HepG2 (cell line): ENCODE data around the gene RHBDL1. TPM values are rescaled to one million over a fixed set of nuclear protein-coding genes. Genes with fewer than 3 reads are reported as not detected.

Experiments
- HNF1B ChIP-seq: sonication (generic); formaldehyde crosslinking; IDR thresholded peaks from 2 replicates; pipeline ENCODE4 v1.5.1; 2020; ENCODE audit warnings: mild to moderate bottlenecking, moderate library complexity, missing genetic modification reagents
- NBN ChIP-seq: fragments of 450-650 bp; conservative IDR thresholded peaks from 2 replicates; pipeline ENCODE4 v1.6.1; 2017
- NFE2 ChIP-seq: sonication (generic); formaldehyde crosslinking; IDR thresholded peaks from 2 replicates; pipeline ENCODE4 v1.4.0; 2020; ENCODE audit warnings: missing genetic modification reagents
- ZNF281 ChIP-seq: sonication (generic); formaldehyde crosslinking; IDR thresholded peaks from 2 replicates; pipeline ENCODE4 v1.4.0; 2020; ENCODE audit warnings: missing genetic modification reagents, borderline replicate concordance
- ZNF407 ChIP-seq: sonication (generic); formaldehyde crosslinking; IDR thresholded peaks from one replicate; pipeline ENCODE4 v1.5.1; 2020; ENCODE audit warnings: mild to moderate bottlenecking, missing genetic modification reagents; ENCODE audit errors: not compliant biosample characterization
- ZNF512B ChIP-seq: sonication (generic); formaldehyde crosslinking; IDR thresholded peaks from 2 replicates; pipeline ENCODE4 v1.5.1; 2020; ENCODE audit warnings: missing genetic modification reagents, mild to moderate bottlenecking, borderline replicate concordance
- ZNF674 ChIP-seq: sonication (generic); formaldehyde crosslinking; IDR thresholded peaks from 2 replicates; pipeline ENCODE4 v1.5.0; 2020; ENCODE audit warnings: low read depth, mild to moderate bottlenecking, missing genetic modification reagents
- ZNF784 ChIP-seq: sonication (generic); formaldehyde crosslinking; IDR thresholded peaks from 2 replicates; pipeline ENCODE4 v1.5.1; 2020; ENCODE audit warnings: missing genetic modification reagents, mild to moderate bottlenecking, borderline replicate concordance
- polyA plus RNA-seq, 8 experiments: library from polyadenylated mRNA; depleted of rRNA in 3 of 8; stranded (reverse) in 7 of 8; unstranded in 1 of 8; fragments of >200 nt; fragmentation: Illumina TruSeq in 4 of 8; extraction: Trizol in 4 of 8; gene quantifications; 2 replicates each; pipeline versions ENCODE4 v1.2.1 to v1.2.3, GENCODE V29; 2011 to 2016; ENCODE audit warnings: low read depth in 4 of 8, missing spikeins in 1 of 8, mixed read lengths in 1 of 8; ENCODE audit not compliant: insufficient read depth in 1 of 8
- total RNA-seq, 5 experiments: library from RNA; depleted of rRNA; stranded (reverse); fragments of >200 nt; fragmentation: Illumina TruSeq; extraction: Trizol; gene quantifications; 2 replicates each; pipeline ENCODE4 v1.2.3, GENCODE V29; 2016; ENCODE audit warnings: low read depth in 1 of 5

RHBDL1 gene
- total and polyA plus RNA-seq, 2 of the 13 experiments (the other 11 are each of a cell fraction or from before 2014, with no cell fraction given), result 1.8 to 3.8 TPM

GRCh38 chr16:678858-679813, 3.7 kb downstream of the RHBDL1 start (continued):
- peak; percentile 65 for TF ChIP-seq ZNF407 (CRISPR knock-in tag)
- TF ChIP-seq NFE2 (CRISPR knock-in tag), result no peak
- TF ChIP-seq ZNF674 (CRISPR knock-in tag), result peak; percentile 33; the same call in 1 of the 2 replicates
- peak; percentile 64; the same call in 1 of the 2 replicates for TF ChIP-seq ZNF784 (CRISPR knock-in tag)
- no peak for TF ChIP-seq NBN
- TF ChIP-seq ZNF281 (CRISPR knock-in tag), result 0 out of 2 replicates have a peak, but pooled peaks have one; percentile 15
- TF ChIP-seq HNF1B (CRISPR knock-in tag), result peak; percentile 44; the same call in 1 of the 2 replicates
- TF ChIP-seq ZNF512B, result no peak
